AG04449 (cell line): Measurements from ENCODE around the gene GABRB1.

Experiments
- CTCF ChIA-PET: fragments of 350-600 bp; formaldehyde crosslinking; extraction: SDS; loops from one replicate; lab custom pipeline; 2021; ENCODE audit warnings: antibody characterized with exemption; lab: Yijun Ruan, JAX
- POLR2A ChIA-PET: fragments of 400-600, 350-600 bp; formaldehyde crosslinking; extraction: SDS; loops from one replicate; lab custom pipeline; 2020; ENCODE audit warnings: antibody characterized with exemption, inconsistent platforms; lab: Yijun Ruan, JAX
- DNase-seq: peaks from one replicate; pipeline ENCODE4 v3.0.0-alpha.2; 2010; ENCODE audit warnings: low read depth, low spot score
- H3K4me3 ChIP-seq: 2 replicates; pipeline ENCODE4 v1.5.1; 2011; ENCODE audit warnings: low read depth, mild to moderate bottlenecking, control low read depth, low read length
- TF ChIP-seq, protein P1 (sequence below): IDR thresholded peaks from one replicate; pipeline ENCODE4 v1.5.1; 2011; ENCODE audit warnings: mild to moderate bottlenecking, moderate library complexity, low read length, control low read depth, inconsistent platforms; ENCODE audit not compliant: insufficient read depth; ENCODE audit errors: missing control alignments

Gene GABRB1

DNA sequence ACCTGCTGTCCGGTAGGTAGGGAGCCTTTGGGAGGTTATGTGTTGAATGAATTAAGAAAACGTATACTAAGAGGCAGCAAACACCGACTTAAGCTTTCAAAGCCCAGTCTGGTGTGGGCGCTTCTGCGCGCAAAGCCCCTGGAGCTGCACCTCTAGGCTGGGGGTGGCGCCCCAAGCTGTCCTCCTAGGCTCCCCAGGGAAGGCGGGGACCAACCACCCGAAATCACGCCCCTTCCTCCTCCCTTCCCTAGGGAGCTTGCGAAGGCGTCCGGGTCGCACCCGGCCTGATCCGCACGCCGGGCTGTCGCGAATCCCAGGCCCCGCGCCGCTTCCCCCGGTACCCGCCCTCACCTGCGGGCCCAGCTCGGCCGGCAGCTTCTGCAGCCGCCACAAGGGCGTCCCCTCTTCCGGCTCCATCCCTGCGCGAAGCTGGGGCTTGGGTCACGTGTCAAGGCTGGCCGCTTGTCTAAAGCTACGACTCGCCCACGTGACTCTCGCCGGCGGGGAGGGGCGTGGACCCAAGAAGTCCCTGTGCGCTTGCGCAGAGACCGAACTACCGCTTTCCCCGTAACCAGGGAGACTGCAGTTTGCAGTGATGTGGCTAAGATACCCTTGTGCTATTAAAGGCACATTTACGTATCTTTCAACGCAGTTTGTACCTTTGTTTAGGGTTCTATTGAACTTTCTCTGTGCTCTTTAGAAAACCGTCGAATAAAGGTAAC lies 432.0 kb downstream of the GABRB1 start, which contains the start of gene COMMD8:
TSS of gene COMMD8 (minus strand) at position 468 of the 722 bp plus-strand sequence. CDS start at position 417, 51 bp downstream.
- peak within 1 kb of the TSS; percentile 76 for H3K4me3 ChIP-seq
- POLR2A ChIA-PET, result interaction anchor here (0.6 to 1.4 kb wide), 4 partner anchors 9 to 341 kb away, joined by 3 to 4 read pairs (median 4); partner anchors contain the start of gene ATP10D
- TF ChIP-seq, protein P1, sequence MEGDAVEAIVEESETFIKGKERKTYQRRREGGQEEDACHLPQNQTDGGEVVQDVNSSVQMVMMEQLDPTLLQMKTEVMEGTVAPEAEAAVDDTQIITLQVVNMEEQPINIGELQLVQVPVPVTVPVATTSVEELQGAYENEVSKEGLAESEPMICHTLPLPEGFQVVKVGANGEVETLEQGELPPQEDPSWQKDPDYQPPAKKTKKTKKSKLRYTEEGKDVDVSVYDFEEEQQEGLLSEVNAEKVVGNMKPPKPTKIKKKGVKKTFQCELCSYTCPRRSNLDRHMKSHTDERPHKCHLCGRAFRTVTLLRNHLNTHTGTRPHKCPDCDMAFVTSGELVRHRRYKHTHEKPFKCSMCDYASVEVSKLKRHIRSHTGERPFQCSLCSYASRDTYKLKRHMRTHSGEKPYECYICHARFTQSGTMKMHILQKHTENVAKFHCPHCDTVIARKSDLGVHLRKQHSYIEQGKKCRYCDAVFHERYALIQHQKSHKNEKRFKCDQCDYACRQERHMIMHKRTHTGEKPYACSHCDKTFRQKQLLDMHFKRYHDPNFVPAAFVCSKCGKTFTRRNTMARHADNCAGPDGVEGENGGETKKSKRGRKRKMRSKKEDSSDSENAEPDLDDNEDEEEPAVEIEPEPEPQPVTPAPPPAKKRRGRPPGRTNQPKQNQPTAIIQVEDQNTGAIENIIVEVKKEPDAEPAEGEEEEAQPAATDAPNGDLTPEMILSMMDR, result peak; percentile 59
- DNase-seq, result no peak
- CTCF ChIA-PET, result interaction anchor here (1.0 to 2.0 kb wide), 8 partner anchors 11 to 104 kb away, joined by 3 to 22 read pairs (median 4); partner anchors contain the start of gene ATP10D

GRCh38 chr4:47465004-47465403 lies 433.6 kb downstream of the GABRB1 start:
- TF ChIP-seq, protein P1, result no peak
- DNase-seq, result no peak
- H3K4me3 ChIP-seq, result no peak overlapping the region
- POLR2A ChIA-PET, result no interaction called here
- CTCF ChIA-PET, result no interaction called here

DNA sequence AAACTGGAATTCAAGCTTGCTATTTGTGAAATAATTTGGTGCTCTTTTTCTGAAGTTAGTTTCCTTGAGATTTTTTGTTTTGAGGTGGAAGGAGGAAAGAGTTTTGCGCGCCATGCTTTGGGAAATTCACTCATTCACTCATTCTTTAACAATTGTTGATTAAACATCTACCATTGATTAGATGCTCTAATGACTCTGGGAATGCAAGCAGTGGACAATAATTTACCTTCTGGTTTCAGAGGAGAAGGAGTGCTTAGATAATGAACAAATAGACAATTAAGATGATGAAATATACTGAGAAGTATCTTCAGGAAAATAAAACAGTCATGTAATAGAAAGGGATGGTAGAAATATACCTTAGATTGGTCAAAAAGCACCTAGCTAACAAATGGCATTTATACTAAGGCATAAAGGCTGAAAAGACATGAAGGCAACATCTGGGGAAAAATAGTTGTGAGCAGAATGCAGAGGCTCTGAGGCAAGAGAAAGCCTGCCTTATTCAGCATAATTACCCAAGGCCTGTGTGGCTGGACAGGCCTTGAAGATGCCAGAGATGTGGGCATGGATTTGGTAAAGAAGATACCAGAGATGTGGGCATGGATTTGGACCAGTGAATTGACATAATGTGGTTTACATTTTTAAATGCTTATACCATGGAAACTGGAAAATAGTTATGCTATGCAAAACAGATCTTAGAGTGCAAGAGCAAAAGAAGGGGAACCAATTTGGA lies 434.9 kb downstream of the GABRB1 start:
- POLR2A ChIA-PET, result no interaction called here
- DNase-seq, result no peak
- no peak overlapping the region for H3K4me3 ChIP-seq
- TF ChIP-seq, protein P1, result no peak
- CTCF ChIA-PET, result interaction anchor here (1.4 kb wide), 1 partner anchor 18 kb away, joined by 4 read pairs; no protein-coding TSS in a partner anchor

- DNase-seq, result no peak
- TF ChIP-seq, protein P1, result no peak
- no peak overlapping the region for H3K4me3 ChIP-seq
- CTCF ChIA-PET, result interaction anchor here (1.5 kb wide), 1 partner anchor 95 kb away, joined by 7 read pairs; no protein-coding TSS in a partner anchor
- POLR2A ChIA-PET, result interaction anchor here (0.8 kb wide), 1 partner anchor 63 kb away, joined by 4 read pairs; no protein-coding TSS in a partner anchor
Observed at GRCh38 chr4:47468706-47469365, 437.5 kb downstream of the GABRB1 start.

DNA sequence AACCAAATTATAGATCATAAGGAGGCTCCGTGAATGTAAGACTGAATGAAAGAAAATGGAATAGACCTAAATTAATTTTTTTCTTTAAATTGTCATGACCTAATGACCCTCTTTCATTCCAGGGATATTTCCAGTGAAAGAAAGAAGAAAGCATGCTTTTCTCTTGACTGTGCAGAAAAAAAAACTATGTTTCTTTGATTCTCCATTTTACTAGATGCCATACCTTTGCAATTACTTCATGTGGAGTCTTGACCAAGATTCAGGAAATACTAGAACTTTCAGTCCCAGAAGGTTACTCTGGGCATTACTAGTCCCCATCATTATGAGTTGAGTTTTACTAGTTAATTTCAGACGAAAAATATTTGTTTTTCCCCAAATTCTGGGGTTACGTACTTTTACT lies 438.6 kb downstream of the GABRB1 start:
- ChIA-PET POLR2A (interaction anchor here (0.8 kb wide), 1 partner anchor 62 kb away, joined by 4 read pairs; no protein-coding TSS in a partner anchor), CTCF (interaction anchor here (1.5 kb wide), 1 partner anchor 94 kb away, joined by 7 read pairs; no protein-coding TSS in a partner anchor)
- no peak for DNase-seq
- H3K4me3 ChIP-seq, result no peak overlapping the region
- TF ChIP-seq, protein P1, result no peak
